ENCODE measurements around the gene PLIN5. TPM values are rescaled to one million over a fixed set of nuclear protein-coding genes. Genes with fewer than 3 reads are reported as not detected.

Gene PLIN5
- total and polyA plus RNA-seq, 4 donors, result 13.3 to 83.8 (median 56.6) TPM

- H3K9ac ChIP-seq (ENCODE audit: low read depth in 1 of 2, low read length in 2 of 2), result no peak overlapping the region
- H3K27me3 ChIP-seq (ENCODE audit: control insufficient read depth in 4 of 4, insufficient read depth in 4 of 4, low read length in 3 of 4), result no peaks in the 10 kb centered on the region
- H3K4me3 ChIP-seq (ENCODE audit: low read depth in 1 of 3, low read length in 3 of 3), result no peak overlapping the region
- H3K36me3 ChIP-seq (ENCODE audit: control insufficient read depth in 4 of 4, insufficient read depth in 3 of 4, low read depth in 1 of 4, low read length in 3 of 4), result no peaks in the 10 kb centered on the region
- H3K4me1 ChIP-seq (ENCODE audit: control insufficient read depth in 4 of 4, insufficient read depth in 4 of 4, low read length in 3 of 4), result peaks cover 8 to 21% (median 13%) of the 10 kb centered on the region in 4 donors
- WGBS, result 90% methylated on average over 26 of the region's 26 CpGs
- no peak for TF ChIP-seq GABPA (IDR thresholded peaks at IDR 0.05 in 1 of 2, conservative IDR thresholded peaks at IDR 0.05 in 1 of 2)
- TF ChIP-seq REST (IDR thresholded peaks at IDR 0.05), result no peak
- no peak for TF ChIP-seq HNF4A (conservative IDR thresholded peaks at IDR 0.05)
- no peak for TF ChIP-seq ZBTB33 (IDR thresholded peaks at IDR 0.05)
- no peak for TF ChIP-seq JUND (IDR thresholded peaks at IDR 0.05)
- TF ChIP-seq RAD21 (IDR thresholded peaks at IDR 0.05), result no peak
- no peak for TF ChIP-seq ATF3 (IDR thresholded peaks at IDR 0.05)
- TF ChIP-seq NR2F2 (IDR thresholded peaks at IDR 0.05), result no peak
- TF ChIP-seq YY1 (IDR thresholded peaks at IDR 0.05), result no peak
- no peak for TF ChIP-seq EGR1 (IDR thresholded peaks at IDR 0.05; ENCODE audit: low read depth in 2 of 2)
- no peak for TF ChIP-seq HNF4G (IDR thresholded peaks at IDR 0.05)
- TF ChIP-seq FOXA2 (IDR thresholded peaks at IDR 0.05), result no peak
- no peak for TF ChIP-seq TAF1 (conservative IDR thresholded peaks at IDR 0.05)
- H3K27ac ChIP-seq (ENCODE audit: low read depth in 1 of 2, low read length in 2 of 2), result no peak overlapping the region
- no peak for DNase-seq (ENCODE audit: low spot score)
- H3K9me3 ChIP-seq (ENCODE audit: control insufficient read depth in 4 of 4, low read length in 3 of 4), result no peaks in the 10 kb centered on the region
These were observed 15.5 kb upstream of the PLIN5 start for GRCh38 chr19:4550479-4551050.

GRCh38 chr19:4550018-4550417 lies 15.0 kb upstream of the PLIN5 start:
- Histone ChIP-seq H3K4me1 (ENCODE audit: control insufficient read depth in 4 of 4, insufficient read depth in 4 of 4, low read length in 3 of 4) (peaks cover 8 to 21% (median 13%) of the 10 kb centered on the region in 4 donors), H3K27me3 (ENCODE audit: control insufficient read depth in 4 of 4, insufficient read depth in 4 of 4, low read length in 3 of 4) (no peaks in the 10 kb centered on the region), H3K27ac (ENCODE audit: low read depth in 1 of 2, low read length in 2 of 2) (no peak overlapping the region), H3K9me3 (ENCODE audit: control insufficient read depth in 4 of 4, low read length in 3 of 4) (no peaks in the 10 kb centered on the region), H3K36me3 (ENCODE audit: control insufficient read depth in 4 of 4, insufficient read depth in 3 of 4, low read depth in 1 of 4, low read length in 3 of 4) (no peaks in the 10 kb centered on the region), H3K4me3 (ENCODE audit: low read depth in 1 of 3, low read length in 3 of 3) (no peak overlapping the region), H3K9ac (ENCODE audit: low read depth in 1 of 2, low read length in 2 of 2) (no peak overlapping the region)
- TF ChIP-seq FOXA1 (IDR thresholded peaks at IDR 0.05) (no peak), FOXA2 (IDR thresholded peaks at IDR 0.05) (no peak), HNF4A (conservative IDR thresholded peaks at IDR 0.05) (no peak), ATF3 (IDR thresholded peaks at IDR 0.05) (no peak), CTCF (IDR thresholded peaks at IDR 0.05; ENCODE audit: low read depth, low read length, missing input control) (no peak), EGR1 (IDR thresholded peaks at IDR 0.05; ENCODE audit: low read depth in 2 of 2) (no peak), REST (IDR thresholded peaks at IDR 0.05) (no peak), NR2F2 (IDR thresholded peaks at IDR 0.05) (no peak), YY1 (IDR thresholded peaks at IDR 0.05) (no peak), ZBTB33 (IDR thresholded peaks at IDR 0.05) (no peak)
- 92% methylated on average over 18 of the region's 18 CpGs for WGBS
- DNase-seq (ENCODE audit: low spot score), result no peak

Measured in liver (tissue), 9 donors.